ENCODE results near the gene NT5C2.
"Not testable (repeated sequence)": the region's sequence is repeated elsewhere in the genome, so short reads cannot be mapped to it uniquely, and the experiment has no call there.

NT5C2 gene

GRCh38 chr10:103193107-103193819 is at the start of gene NT5C2:
NT5C2 (minus strand) TSS chr10:103193272; CDS start chr10:103174958, 18,314 bp downstream.
- DNase-seq (ENCODE audit: low read depth): peak; percentile 66

- no peak for DNase-seq (ENCODE audit: low read depth)
These were observed 48.4 kb upstream of the NT5C2 start for GRCh38 chr10:103241262-103242011.

GRCh38 chr10:103238506-103239252 is 45.6 kb upstream of the NT5C2 start:
- DNase-seq (ENCODE audit: low read depth): no peak

- DNase-seq (ENCODE audit: low read depth): no peak
These were observed 42.7 kb upstream of the NT5C2 start for GRCh38 chr10:103235775-103236174.

GRCh38 chr10:103232772-103233488 is 39.9 kb upstream of the NT5C2 start:
- DNase-seq (ENCODE audit: low read depth): no peak

GRCh38 chr10:103232131-103232673 is 39.1 kb upstream of the NT5C2 start:
- no peak for DNase-seq (ENCODE audit: low read depth)

GRCh38 chr10:103231047-103231551 is 38.0 kb upstream of the NT5C2 start:
- no peak for DNase-seq (ENCODE audit: low read depth)

- DNase-seq (ENCODE audit: low read depth): no peak
These were observed 34.3 kb upstream of the NT5C2 start for GRCh38 chr10:103227416-103227815.

- DNase-seq (ENCODE audit: low read depth): no peak
These were observed 32.9 kb upstream of the NT5C2 start for GRCh38 chr10:103225939-103226338.

- DNase-seq (ENCODE audit: low read depth): not testable (repeated sequence)
These were observed 31.6 kb upstream of the NT5C2 start for GRCh38 chr10:103224721-103225120.

GRCh38 chr10:103224133-103224532 is 31.1 kb upstream of the NT5C2 start:
- DNase-seq (ENCODE audit: low read depth): no peak

GRCh38 chr10:103216362-103216761 is 23.3 kb upstream of the NT5C2 start:
- DNase-seq (ENCODE audit: low read depth): not testable (repeated sequence)

GRCh38 chr10:103215601-103216000 is 22.5 kb upstream of the NT5C2 start:
- no peak for DNase-seq (ENCODE audit: low read depth)

GRCh38 chr10:103210262-103210661 is 17.2 kb upstream of the NT5C2 start:
- DNase-seq (ENCODE audit: low read depth): not testable (repeated sequence)

GRCh38 chr10:103207643-103208042 is 14.6 kb upstream of the NT5C2 start:
- DNase-seq (ENCODE audit: low read depth): not testable (repeated sequence)

- no peak for DNase-seq (ENCODE audit: low read depth)
These were observed 14.1 kb upstream of the NT5C2 start for GRCh38 chr10:103207141-103207540.

- DNase-seq (ENCODE audit: low read depth): not testable (repeated sequence)
These were observed 13.6 kb upstream of the NT5C2 start for GRCh38 chr10:103206715-103207114.

GRCh38 chr10:103205401-103205800 is 12.3 kb upstream of the NT5C2 start:
- DNase-seq (ENCODE audit: low read depth): not testable (repeated sequence)

GRCh38 chr10:103204353-103205255 is 11.5 kb upstream of the NT5C2 start:
- no peak for DNase-seq (ENCODE audit: low read depth)

- DNase-seq (ENCODE audit: low read depth): no peak
These were observed 10.4 kb upstream of the NT5C2 start for GRCh38 chr10:103203466-103203865.

Measured in stimulated activated CD8-positive, alpha-beta memory T cell treated with anti-CD3 and anti-CD28 coated beads, Interleukin-15, amount 100 ng/mL, for 24 hours (primary cell).